HepG2 (cell line): ENCODE data around the gene COL5A2. TPM values are rescaled to one million over a fixed set of nuclear protein-coding genes. Genes with fewer than 3 reads are reported as not detected.

ENCODE experiments used
- ATAC-seq: fragments of 200-7000 bp; cut with Tn5 transposase; 3 replicates; pipeline ENCODE4 v1.9.1; 2020; ENCODE audit warnings: mild to moderate bottlenecking, moderate library complexity
- BruUV-seq: library from RNA; stranded (reverse); fragments of 400-500 nt; replicated peaks from 2 replicates; lab custom pipeline; 2021; lab: Mats Ljungman, UMichigan
- CTCF ChIA-PET: fragments of 300-600 bp; formaldehyde crosslinking; extraction: SDS; loops from one replicate; lab custom pipeline; 2021; ENCODE audit warnings: low total read pairs, inconsistent platforms, low intra/inter-chr PET ratio; lab: Yijun Ruan, JAX
- POLR2A ChIA-PET: fragments of 350-600 bp; sonication (Branson Sonifier 250); formaldehyde crosslinking; loops from one replicate; lab custom pipeline; 2020; ENCODE audit warnings: antibody characterized with exemption, inconsistent platforms; lab: Yijun Ruan, JAX
- DNase-seq: peaks from one replicate; pipeline ENCODE4 v3.0.0-alpha.2; 2015; ENCODE audit warnings: low spot score
- FAIRE-seq: peaks from 3 replicates; lab custom pipeline; 2011; peaks lifted over from hg19 to GRCh38; lab: Jason Lieb, UNC
- H2AFZ ChIP-seq: one replicate; pipeline ENCODE4 v1.6.1; 2011; ENCODE audit warnings: low read length, inconsistent platforms
- H3K27ac ChIP-seq: fragments of 300-600 bp; 3 replicates; pipeline ENCODE4 v1.8.0; 2011; ENCODE audit warnings: mixed run types, mild to moderate bottlenecking, mixed read lengths, low read length, inconsistent platforms; ENCODE audit not compliant: insufficient read depth; ENCODE audit errors: extremely low read length
- H3K27me3 ChIP-seq, 2 experiments: fragments of 200-600 bp in 1 of 2; 2 replicates in 1 of 2; 3 replicates in 1 of 2; pipeline versions ENCODE4 v1.6.0 to v1.8.0; 2011; ENCODE audit warnings: low read length in 2 of 2, mild to moderate bottlenecking in 2 of 2, moderate library complexity in 2 of 2, inconsistent platforms in 1 of 2; ENCODE audit not compliant: insufficient read depth in 2 of 2, control insufficient read depth in 1 of 2
- H3K36me3 ChIP-seq, 2 experiments: fragments of 200-600 bp in 1 of 2; replicated peaks in 1 of 2; 2 replicates in 1 of 2; 3 replicates in 1 of 2; pipeline versions ENCODE4 v1.5.1 to v1.8.0; 2011; ENCODE audit warnings: low read length in 2 of 2, inconsistent platforms in 1 of 2; ENCODE audit not compliant: insufficient read depth in 2 of 2, control insufficient read depth in 1 of 2
- H3K4me1 ChIP-seq: 2 replicates; pipeline ENCODE4 v1.5.1; 2012; ENCODE audit warnings: low read length, inconsistent platforms; ENCODE audit not compliant: insufficient read depth
- H3K4me2 ChIP-seq: 2 replicates; pipeline ENCODE4 v1.6.0; 2011; ENCODE audit warnings: low read depth, low read length, inconsistent platforms
- H3K4me3 ChIP-seq, 3 experiments: fragments of 200-600 bp in 1 of 3; sonication (generic), shearing (Covaris generic) in 1 of 3; replicated peaks in 1 of 3; 2 replicates each; pipeline ENCODE4 v1.5.1; 2011 to 2016; ENCODE audit warnings: low read length in 3 of 3, inconsistent platforms in 2 of 3, low read depth in 2 of 3, mild to moderate bottlenecking in 2 of 3, control low read depth in 1 of 3, mixed read lengths in 1 of 3; ENCODE audit not compliant: insufficient read depth in 1 of 3
- H3K79me2 ChIP-seq: one replicate; pipeline ENCODE4 v1.6.1; 2011; ENCODE audit warnings: low read length, inconsistent platforms; ENCODE audit not compliant: insufficient read depth
- H3K9ac ChIP-seq: 2 replicates; pipeline ENCODE4 v1.6.0; 2011; ENCODE audit warnings: mild to moderate bottlenecking, low read depth, low read length, inconsistent platforms; ENCODE audit not compliant: insufficient read depth
- H3K9me3 ChIP-seq: 2 replicates; pipeline ENCODE4 v1.5.1; 2012; ENCODE audit warnings: mild to moderate bottlenecking, low read length
- H4K20me1 ChIP-seq: 2 replicates; pipeline ENCODE4 v1.6.0; 2011; ENCODE audit warnings: inconsistent platforms, mild to moderate bottlenecking, low read length, moderate library complexity; ENCODE audit not compliant: insufficient read depth
- CEBPB ChIP-seq: IDR thresholded peaks from 2 replicates; pipeline ENCODE4 v1.6.1; 2011; ENCODE audit warnings: low read depth, low read length, improper control_type of control experiment, borderline replicate concordance
- PRDM15 ChIP-seq: sonication (generic); formaldehyde crosslinking; IDR thresholded peaks from 2 replicates; pipeline ENCODE4 v1.4.0; 2020; ENCODE audit warnings: missing genetic modification reagents
- RELA ChIP-seq: sonication (generic); formaldehyde crosslinking; IDR thresholded peaks from 2 replicates; pipeline ENCODE4 v1.4.0; 2020; ENCODE audit warnings: missing genetic modification reagents
- ZNF281 ChIP-seq: sonication (generic); formaldehyde crosslinking; IDR thresholded peaks from 2 replicates; pipeline ENCODE4 v1.4.0; 2020; ENCODE audit warnings: missing genetic modification reagents, borderline replicate concordance
- ZNF615 ChIP-seq: sonication (generic); formaldehyde crosslinking; IDR thresholded peaks from 2 replicates; pipeline ENCODE4 v1.5.0; 2020; ENCODE audit warnings: mild to moderate bottlenecking, missing genetic modification reagents, borderline replicate concordance
- WGBS: methylation state at CpG from one replicate; pipeline ENCODE4 v1.1.6; 2017; ENCODE audit warnings: low lambda C conversion rate; 5-methylcytosine and 5-hydroxymethylcytosine counted together
- in situ Hi-C: cut with HindIII; loops from 2 replicates; pipeline ENCODE4 v1.10.0; 2017; ENCODE audit warnings: low pct_unique_long_range_greater_than_20kb; ENCODE audit not compliant: extremely low pct_ligation_motif_present
- intact Hi-C: fragments of 100-400 bp; cut with micrococcal nuclease; formaldehyde crosslinking; loops from one replicate; pipeline ENCODE4 v1.10.0; 2022; ENCODE audit not compliant: unreplicated experiment
- polyA plus RNA-seq, 8 experiments: library from polyadenylated mRNA; depleted of rRNA in 3 of 8; stranded (reverse) in 7 of 8; unstranded in 1 of 8; fragments of >200 nt; fragmentation: Illumina TruSeq in 4 of 8; extraction: Trizol in 4 of 8; gene quantifications; 2 replicates each; pipeline versions ENCODE4 v1.2.1 to v1.2.3, GENCODE V29; 2011 to 2016; ENCODE audit warnings: low read depth in 4 of 8, missing spikeins in 1 of 8, mixed read lengths in 1 of 8; ENCODE audit not compliant: insufficient read depth in 1 of 8
- total RNA-seq, 5 experiments: library from RNA; depleted of rRNA; stranded (reverse); fragments of >200 nt; fragmentation: Illumina TruSeq; extraction: Trizol; gene quantifications; 2 replicates each; pipeline ENCODE4 v1.2.3, GENCODE V29; 2016; ENCODE audit warnings: low read depth in 1 of 5

COL5A2 gene
- total and polyA plus RNA-seq, 2 of the 13 experiments (the other 11 are each of a cell fraction or from before 2014, with no cell fraction given), result 0.83 to 1.5 TPM

- in situ Hi-C loops, result no loop called here
- no peak for ATAC-seq
Observed at GRCh38 chr2:189137519-189137918, 42.0 kb downstream of the COL5A2 start.

More at GRCh38 chr2:189137519-189137918, 42.0 kb downstream of the COL5A2 start:
- H3K9ac ChIP-seq, result no peak overlapping the region
- H3K27ac ChIP-seq, result no peak overlapping the region
- no peak overlapping the region for H3K4me3 ChIP-seq
- TF ChIP-seq PRDM15 (CRISPR knock-in tag) (no peak), CEBPB (0 out of 2 replicates have a peak, but pooled peaks have one; percentile 16), RELA (CRISPR knock-in tag) (no peak), ZNF281 (CRISPR knock-in tag) (peak; percentile 30; the same call in 1 of the 2 replicates), ZNF615 (CRISPR knock-in tag) (no peak)
- H4K20me1 ChIP-seq, result no peaks in the 10 kb centered on the region
- no peaks in the 10 kb centered on the region for H3K79me2 ChIP-seq
- H3K36me3 ChIP-seq, result no peaks in the 10 kb centered on the region
- H3K9me3 ChIP-seq, result no peaks in the 10 kb centered on the region
- POLR2A ChIA-PET, result no interaction called here
- FAIRE-seq, result no peak
- no peaks in the 10 kb centered on the region for H3K4me1 ChIP-seq
- intact Hi-C loops, result no loop called here
- DNase-seq, result no peak
- H3K27me3 ChIP-seq, result no peaks in the 10 kb centered on the region
- BruUV-seq, result no TSS peak
- 84% methylated on average over 1 of the region's 1 CpG for WGBS
- CTCF ChIA-PET, result no interaction called here
- no peak overlapping the region for H2AFZ ChIP-seq
- no peak overlapping the region for H3K4me2 ChIP-seq
